Measurements from ENCODE around the gene ITPRID2. TPM values are rescaled to one million over a fixed set of nuclear protein-coding genes. Genes with fewer than 3 reads are reported as not detected.
A peak's percentile ranks its signal among the peaks of the same experiment; 100 is the strongest.

ITPRID2 gene
- total RNA-seq, 1 experiment from 2014 or later, result 1,605 TPM

- no peak for TF ChIP-seq EGR1 (IDR thresholded peaks at IDR 0.05; ENCODE audit: low read depth)
- TF ChIP-seq ATF3 (IDR thresholded peaks at IDR 0.05), result no peak
- TF ChIP-seq TCF7L2 (IDR thresholded peaks at IDR 0.05; ENCODE audit: borderline replicate concordance, extremely low read depth, insufficient read depth, insufficient read length), result no peak
- no peak for TF ChIP-seq RAD21 (IDR thresholded peaks at IDR 0.05; ENCODE audit: low read depth)
- no peak for TF ChIP-seq FOSL1 (IDR thresholded peaks at IDR 0.05; ENCODE audit: low read depth)
Measured at GRCh38 chr2:181872178-181872577, 19.4 kb upstream of the ITPRID2 start (continued).

- POLR2A ChIA-PET, result interaction anchor here (0.8 to 3.1 kb wide), 24 partner anchors 9 to 135 kb away, joined by 3 to 40 read pairs (median 5); partner anchors contain the start of gene ITPRID2
- DNase-seq (ENCODE audit: low read depth, low spot score) (peak; percentile 99), ATAC-seq (peak; percentile 95)
- CTCF ChIA-PET, result interaction anchor here (1.4 to 1.6 kb wide), 3 partner anchors 14 to 134 kb away, joined by 3 to 8 read pairs (median 5); no protein-coding TSS in a partner anchor
- Histone ChIP-seq H3K4me3 (replicated peaks in 1 of 2; ENCODE audit: low read depth in 1 of 2, low read length in 2 of 2) (peak overlapping the region; percentile 6 to 21; a peak in 3 of 4 replicates), H3K9ac (ENCODE audit: low read length) (peak overlapping the region; percentile 63), H3K27ac (ENCODE audit: low read depth, low read length) (peak overlapping the region; percentile 91), H3K27me3 (ENCODE audit: insufficient read depth, low read length) (no peaks in the 10 kb centered on the region), H3K9me2 (ENCODE audit: insufficient read depth) (no peaks in the 10 kb centered on the region), H3K4me2 (ENCODE audit: low read length) (peak overlapping the region; percentile 69), H3K79me2 (ENCODE audit: insufficient read depth, low read length) (no peaks in the 10 kb centered on the region), H3K36me3 (ENCODE audit: control insufficient read depth in 1 of 2, insufficient read depth in 2 of 2, low read length in 2 of 2) (no peaks in the 10 kb centered on the region), H3K9me3 (ENCODE audit: control insufficient read depth in 1 of 2, insufficient read depth in 1 of 2, low read depth in 1 of 2, low read length in 2 of 2) (no peaks in the 10 kb centered on the region), H3K4me1 (ENCODE audit: control insufficient read depth in 1 of 2, insufficient read depth in 2 of 2, low read length in 2 of 2) (peaks cover 32 to 73% of the 10 kb centered on the region in 2 experiments), H4K20me1 (ENCODE audit: insufficient read depth) (no peaks in the 10 kb centered on the region), H2AFZ (ENCODE audit: low read depth, low read length, poor library complexity, severe bottlenecking) (no peak overlapping the region)
- RAD21 ChIA-PET (ENCODE audit: low non-redundant PET in 1 of 2, low total read pairs in 2 of 2, uncharacterized antibody in 2 of 2, unreplicated experiment in 2 of 2), result interaction anchor here in 1 of 2 experiments (1.8 kb wide), 1 partner anchor 57 kb away, joined by 5 read pairs; no protein-coding TSS in a partner anchor
- intact Hi-C loops (cut with micrococcal nuclease), result loop anchor here (1.0 to 5.0 kb wide), 3 partner anchors 15 to 85 kb away; partner anchors contain the start of gene ITPRID2
- TF ChIP-seq CBX3 (IDR thresholded peaks at IDR 0.05; ENCODE audit: low read depth) (peak; percentile 93), ZBTB33 (IDR thresholded peaks at IDR 0.05; ENCODE audit: extremely low read depth, insufficient replicate concordance, low read length) (peak; percentile 73), POLR2A (IDR thresholded peaks at IDR 0.05; ENCODE audit: borderline replicate concordance, extremely low read depth, insufficient read depth, insufficient read length) (no peak), MAX (IDR thresholded peaks at IDR 0.05) (peak; percentile 71), TCF7L2 (IDR thresholded peaks at IDR 0.05; ENCODE audit: borderline replicate concordance, extremely low read depth, insufficient read depth, insufficient read length) (peak; percentile 93), SIN3A (IDR thresholded peaks at IDR 0.05; ENCODE audit: low read depth) (peak; percentile 85), ELF1 (IDR thresholded peaks at IDR 0.05; ENCODE audit: borderline replicate concordance, low read depth) (no peak), SP1 (IDR thresholded peaks at IDR 0.05; ENCODE audit: low read depth) (peak; percentile 97), SRF (IDR thresholded peaks at IDR 0.05; ENCODE audit: low read depth) (peak; percentile 48; the same call in 1 of the 2 replicates), EGR1 (IDR thresholded peaks at IDR 0.05; ENCODE audit: low read depth) (no peak), JUND (IDR thresholded peaks at IDR 0.05) (peak; percentile 96), RAD21 (IDR thresholded peaks at IDR 0.05; ENCODE audit: low read depth) (peak; percentile 43; the same call in 1 of the 2 replicates), CEBPB (IDR thresholded peaks at IDR 0.05; ENCODE audit: low read depth) (peak; percentile 99), YY1 (IDR thresholded peaks at IDR 0.05; ENCODE audit: extremely low read depth, insufficient replicate concordance, low read depth, low read length) (peak; percentile 68), CTCF (IDR thresholded peaks at IDR 0.05 in 2 of 3, conservative IDR thresholded peaks at IDR 0.05 in 1 of 3; ENCODE audit: borderline replicate concordance in 1 of 3, insufficient read depth in 1 of 3, low read depth in 2 of 3, low read length in 2 of 3) (no peak), FOSL1 (IDR thresholded peaks at IDR 0.05; ENCODE audit: low read depth) (peak; percentile 95), ATF3 (IDR thresholded peaks at IDR 0.05) (no peak), POLR2AphosphoS5 (IDR thresholded peaks at IDR 0.05; ENCODE audit: low read depth, low read length) (peak; percentile 86)
- no TSS peak for BruUV-seq (replicated peaks)
Measured at GRCh38 chr2:181876614-181877063, 14.9 kb upstream of the ITPRID2 start.
